Nephron progenitor cell (in vitro differentiated cells): ENCODE data around the gene C11orf16.
A peak's percentile ranks its signal among the peaks of the same experiment; 100 is the strongest.
"Not testable (repeated sequence)": the region's sequence is repeated elsewhere in the genome, so short reads cannot be mapped to it uniquely, and the experiment has no call there.

Source experiments
- DNase-seq: peaks from one replicate; pipeline ENCODE4 v3.0.0; 2021
- H3K27ac Mint-ChIP-seq: 2 replicates; pipeline ENCODE4 v1.8.0; 2021; ENCODE audit warnings: mild to moderate bottlenecking, moderate library complexity, mixed read lengths
- H3K27me3 Mint-ChIP-seq: 2 replicates; pipeline ENCODE4 v1.8.0; 2021; ENCODE audit warnings: mild to moderate bottlenecking, low read depth, mixed read lengths; ENCODE audit not compliant: poor library complexity
- H3K36me3 Mint-ChIP-seq: 2 replicates; pipeline ENCODE4 v1.8.0; 2021; ENCODE audit warnings: low read depth, mixed read lengths
- H3K4me1 Mint-ChIP-seq: 2 replicates; pipeline ENCODE4 v1.8.0; 2021; ENCODE audit warnings: mixed read lengths
- H3K4me3 Mint-ChIP-seq: 2 replicates; pipeline ENCODE4 v1.8.0; 2021; ENCODE audit warnings: mild to moderate bottlenecking, moderate library complexity, mixed read lengths
- H3K9me3 Mint-ChIP-seq: 2 replicates; pipeline ENCODE4 v1.8.0; 2021; ENCODE audit warnings: mild to moderate bottlenecking, moderate library complexity, mixed read lengths
- TF ChIP-seq, protein P1 (sequence below): fragments of 200-600 bp; sonication (generic); IDR thresholded peaks from 2 replicates; pipeline ENCODE4 v1.5.0; 2021; ENCODE audit warnings: antibody characterized with exemption

C11orf16 gene, protein sequence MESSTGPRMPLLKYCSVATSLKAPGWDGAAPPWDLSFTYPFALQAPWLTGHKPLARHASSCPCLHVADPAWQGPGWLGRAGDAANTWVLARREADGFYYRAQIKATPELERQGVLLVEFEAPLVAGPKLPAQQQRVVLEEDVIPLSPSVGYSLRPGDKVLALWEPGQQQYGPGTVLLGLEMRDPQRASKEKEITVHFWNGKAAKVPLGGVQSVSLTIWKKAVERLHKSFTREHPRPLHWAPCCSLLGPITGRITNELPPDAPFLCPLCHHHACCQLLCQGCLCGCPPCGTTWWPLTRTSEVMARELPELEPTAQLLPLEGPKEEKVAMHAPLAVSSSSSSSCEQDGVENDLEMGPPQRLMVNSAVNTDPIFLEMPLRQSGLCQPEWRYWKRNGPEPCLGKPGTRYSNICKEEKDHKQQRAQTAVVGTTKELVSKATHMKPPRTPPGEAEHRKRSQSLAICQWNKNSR

GRCh38 chr11:8932564-8933180 lies at the start of gene C11orf16:
Gene C11orf16 (minus strand): TSS chr11:8932947. CDS start chr11:8932308, 639 bp downstream.
- H3K27ac Mint-ChIP-seq: no peak within 1 kb of the TSS
- TF ChIP-seq, protein P1, sequence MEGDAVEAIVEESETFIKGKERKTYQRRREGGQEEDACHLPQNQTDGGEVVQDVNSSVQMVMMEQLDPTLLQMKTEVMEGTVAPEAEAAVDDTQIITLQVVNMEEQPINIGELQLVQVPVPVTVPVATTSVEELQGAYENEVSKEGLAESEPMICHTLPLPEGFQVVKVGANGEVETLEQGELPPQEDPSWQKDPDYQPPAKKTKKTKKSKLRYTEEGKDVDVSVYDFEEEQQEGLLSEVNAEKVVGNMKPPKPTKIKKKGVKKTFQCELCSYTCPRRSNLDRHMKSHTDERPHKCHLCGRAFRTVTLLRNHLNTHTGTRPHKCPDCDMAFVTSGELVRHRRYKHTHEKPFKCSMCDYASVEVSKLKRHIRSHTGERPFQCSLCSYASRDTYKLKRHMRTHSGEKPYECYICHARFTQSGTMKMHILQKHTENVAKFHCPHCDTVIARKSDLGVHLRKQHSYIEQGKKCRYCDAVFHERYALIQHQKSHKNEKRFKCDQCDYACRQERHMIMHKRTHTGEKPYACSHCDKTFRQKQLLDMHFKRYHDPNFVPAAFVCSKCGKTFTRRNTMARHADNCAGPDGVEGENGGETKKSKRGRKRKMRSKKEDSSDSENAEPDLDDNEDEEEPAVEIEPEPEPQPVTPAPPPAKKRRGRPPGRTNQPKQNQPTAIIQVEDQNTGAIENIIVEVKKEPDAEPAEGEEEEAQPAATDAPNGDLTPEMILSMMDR: no peak

DNA sequence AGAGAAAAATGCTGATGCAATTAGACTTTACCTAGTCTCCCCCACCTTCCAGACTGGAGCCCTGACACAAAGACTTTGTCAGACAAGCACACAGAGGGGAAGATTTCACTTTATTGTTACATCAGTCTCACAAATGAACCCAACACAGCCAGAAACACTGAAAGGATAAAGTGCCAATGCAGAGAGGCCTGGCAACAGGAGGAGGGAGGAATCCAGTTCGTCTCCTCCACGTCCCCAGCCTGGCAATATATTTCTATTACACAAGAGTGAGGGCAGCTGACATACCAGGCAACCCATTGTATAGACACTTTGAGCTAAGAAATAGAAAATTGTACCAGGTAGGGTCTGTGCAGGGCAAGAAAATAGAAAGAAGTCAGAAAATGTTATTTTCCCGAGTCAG lies 47.7 kb upstream of the C11orf16 start:
- peaks cover 6% of the 10 kb centered on the region for H3K27me3 Mint-ChIP-seq
- DNase-seq: no peak
- H3K4me3 Mint-ChIP-seq: no peak overlapping the region
- TF ChIP-seq, protein P1: no peak
- H3K4me1 Mint-ChIP-seq: no peaks in the 10 kb centered on the region
- H3K36me3 Mint-ChIP-seq: peaks cover 4% of the 10 kb centered on the region
- H3K9me3 Mint-ChIP-seq: peaks cover 10% of the 10 kb centered on the region
- H3K27ac Mint-ChIP-seq: no peak overlapping the region

More at GRCh38 chr11:8932564-8933180, at the start of gene C11orf16:
- Mint-ChIP-seq H3K4me3 (no peak within 1 kb of the TSS), H3K9me3 (no peaks in the 10 kb centered on the region), H3K27me3 (no peaks in the 10 kb centered on the region), H3K36me3 (no peaks in the 10 kb centered on the region), H3K4me1 (peaks cover 50% of the 10 kb centered on the region)
- DNase-seq: peak; percentile 21

DNA sequence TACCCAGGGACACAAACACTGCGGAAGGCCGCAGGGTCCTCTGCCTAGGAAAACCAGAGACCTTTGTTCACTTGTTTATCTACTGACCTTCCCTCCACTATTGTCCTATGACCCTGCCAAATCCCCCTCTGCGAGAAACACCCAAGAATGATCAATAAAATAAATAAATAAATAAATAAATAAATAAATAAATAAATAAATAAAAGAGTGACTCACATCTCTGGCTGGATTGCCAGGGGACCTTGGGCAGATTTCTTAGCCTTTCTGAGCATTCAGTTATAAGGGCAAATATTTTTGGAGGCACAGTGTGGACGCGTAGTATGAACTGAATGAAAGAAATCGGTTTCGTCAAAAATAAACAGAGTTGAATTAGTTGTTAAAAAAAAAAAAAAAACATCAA lies 46.6 kb upstream of the C11orf16 start:
- H3K27ac Mint-ChIP-seq, H3K36me3 Mint-ChIP-seq, H3K4me1 Mint-ChIP-seq, H3K4me3 Mint-ChIP-seq, DNase-seq, H3K27me3 Mint-ChIP-seq: not testable (repeated sequence)
- peaks cover 10% of the 10 kb centered on the region for H3K9me3 Mint-ChIP-seq

- TF ChIP-seq, protein P1: no peak
- Mint-ChIP-seq H3K27me3 (peaks cover 3% of the 10 kb centered on the region), H3K36me3 (peaks cover 4% of the 10 kb centered on the region), H3K4me1 (no peaks in the 10 kb centered on the region), H3K4me3 (no peak overlapping the region), H3K27ac (no peak overlapping the region), H3K9me3 (peaks cover 10% of the 10 kb centered on the region)
- no peak for DNase-seq
These were observed 40.4 kb upstream of the C11orf16 start for GRCh38 chr11:8973121-8973520.

DNA sequence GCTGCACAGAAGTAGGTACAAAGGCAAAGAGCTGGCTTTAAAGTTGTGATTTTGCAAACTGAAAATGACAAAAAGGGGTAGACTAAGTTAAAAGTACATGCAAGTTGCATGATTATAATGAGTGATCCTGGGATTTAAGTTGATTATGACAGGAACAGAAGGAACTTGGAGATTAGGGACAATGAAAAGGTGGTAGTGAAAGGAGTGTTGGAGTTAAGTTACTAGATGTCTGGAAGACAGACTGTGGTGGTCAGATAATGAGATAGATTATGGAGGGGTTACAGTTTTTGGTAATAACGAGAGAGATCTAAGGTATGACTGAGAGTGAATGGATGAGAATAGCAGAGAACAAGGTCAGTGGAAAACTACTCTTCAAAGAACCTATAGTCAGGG lies 39.2 kb upstream of the C11orf16 start:
- peaks cover 3% of the 10 kb centered on the region for H3K27me3 Mint-ChIP-seq
- H3K36me3 Mint-ChIP-seq: peaks cover 4% of the 10 kb centered on the region
- TF ChIP-seq, protein P1: no peak
- DNase-seq: no peak
- H3K9me3 Mint-ChIP-seq: peaks cover 8% of the 10 kb centered on the region
- H3K4me3 Mint-ChIP-seq: no peak overlapping the region
- H3K4me1 Mint-ChIP-seq: peaks cover 4% of the 10 kb centered on the region
- H3K27ac Mint-ChIP-seq: no peak overlapping the region

- Mint-ChIP-seq H3K4me1 (peaks cover 9% of the 10 kb centered on the region), H3K9me3 (peaks cover 2% of the 10 kb centered on the region)
These were observed 38.6 kb upstream of the C11orf16 start for GRCh38 chr11:8971196-8971923.

More at GRCh38 chr11:8971196-8971923, 38.6 kb upstream of the C11orf16 start:
- TF ChIP-seq, protein P1: no peak
- peaks cover 2% of the 10 kb centered on the region for H3K36me3 Mint-ChIP-seq
- no peak overlapping the region for H3K27ac Mint-ChIP-seq
- no peak for DNase-seq
- H3K4me3 Mint-ChIP-seq: no peak overlapping the region
- peaks cover 3% of the 10 kb centered on the region for H3K27me3 Mint-ChIP-seq
